Stimulated activated CD8-positive, alpha-beta memory T cell treated with anti-CD3 and anti-CD28 coated beads, Interleukin-4, amount 100 ng/mL, for 1 hour (primary cell): ENCODE measurements around the gene CTNNA1.

ENCODE experiments used
- DNase-seq, 2 donors: peaks; one replicate each; pipeline ENCODE4 v3.0.0-alpha.2; 2020; ENCODE audit warnings: low read depth in 2 of 2, low spot score in 1 of 2

Gene CTNNA1

DNA sequence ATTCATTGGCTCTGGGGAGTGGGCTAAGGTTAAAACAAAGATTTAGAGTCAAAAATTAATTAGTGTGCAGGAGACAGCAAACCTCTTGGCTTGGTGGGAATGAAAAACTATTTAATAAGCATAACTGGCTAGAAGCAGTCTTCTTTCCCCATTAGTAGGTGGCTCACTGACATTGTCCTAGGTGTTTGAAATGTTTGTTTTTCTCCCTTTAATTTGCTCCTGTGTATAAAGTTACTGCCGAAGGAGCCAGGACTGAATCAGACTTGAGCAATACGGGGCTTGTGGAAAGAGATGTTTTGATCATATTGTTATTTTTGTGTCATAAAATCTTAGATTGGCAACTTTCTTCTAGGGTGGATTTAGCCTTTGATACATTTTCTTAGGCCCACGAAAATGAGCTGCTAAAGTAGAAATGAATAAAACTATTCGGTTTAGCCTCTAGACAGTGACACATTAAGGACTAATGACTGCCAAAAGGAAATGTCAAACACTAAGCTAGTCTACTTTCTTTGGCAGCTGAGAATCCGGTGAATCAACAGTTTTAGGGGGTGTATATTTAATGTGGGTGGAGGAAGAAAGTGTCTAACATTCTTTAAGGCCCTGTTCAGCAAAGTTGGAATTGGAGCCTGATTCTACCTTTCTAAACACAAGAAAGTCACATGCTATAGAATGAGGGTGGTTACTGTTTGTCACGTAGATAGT is 91.7 kb downstream of the CTNNA1 start:
- no peak for DNase-seq

DNA sequence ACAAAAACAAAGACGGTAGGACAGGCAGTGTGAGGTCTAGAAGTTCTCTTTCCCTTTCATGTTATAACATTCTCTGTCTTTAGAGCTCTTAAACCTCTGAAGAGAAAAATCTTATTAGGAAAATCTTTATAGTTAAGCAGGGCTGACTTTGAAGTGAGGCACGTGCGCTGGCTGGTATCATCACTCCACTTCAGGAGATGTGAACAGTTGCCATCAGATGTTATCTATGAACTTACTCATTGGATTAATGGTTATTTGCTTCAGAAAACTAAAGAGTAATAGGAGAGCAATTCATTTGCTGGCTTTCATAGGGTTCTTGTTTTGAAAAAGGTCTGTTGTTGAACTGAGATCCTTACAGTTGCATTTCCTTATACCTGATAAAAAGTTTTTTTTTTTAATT is 96.2 kb downstream of the CTNNA1 start:
- no peak for DNase-seq

- no peak for DNase-seq
Measured at GRCh38 chr5:138849882-138850281, 96.7 kb downstream of the CTNNA1 start.

GRCh38 chr5:138850865-138851435 is 97.7 kb downstream of the CTNNA1 start:
- no peak for DNase-seq

DNA sequence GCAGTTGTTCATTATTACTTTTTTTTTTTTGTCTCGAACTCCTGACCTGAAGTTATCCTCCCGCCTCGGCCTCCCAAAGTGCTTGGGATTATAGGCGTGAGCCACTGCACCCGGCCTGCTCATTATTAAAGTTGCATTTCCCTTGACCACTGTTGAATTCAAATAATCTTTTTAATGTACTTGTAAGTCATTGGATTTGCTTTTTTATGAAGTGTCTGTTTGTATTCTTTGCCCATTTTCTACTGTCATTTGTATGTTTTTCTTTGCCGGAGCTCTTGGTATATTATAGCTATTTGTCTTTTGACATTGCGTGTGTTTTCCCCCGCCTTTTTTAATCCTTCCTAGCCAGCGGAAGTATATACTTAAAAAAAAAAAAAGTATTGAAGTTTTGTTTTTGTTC is 99.9 kb downstream of the CTNNA1 start:
- no peak for DNase-seq

- DNase-seq, result no peak
Measured at GRCh38 chr5:138867011-138867410, 113.8 kb downstream of the CTNNA1 start.

- no peak for DNase-seq
Measured at GRCh38 chr5:138869038-138869437, 115.8 kb downstream of the CTNNA1 start.

DNA sequence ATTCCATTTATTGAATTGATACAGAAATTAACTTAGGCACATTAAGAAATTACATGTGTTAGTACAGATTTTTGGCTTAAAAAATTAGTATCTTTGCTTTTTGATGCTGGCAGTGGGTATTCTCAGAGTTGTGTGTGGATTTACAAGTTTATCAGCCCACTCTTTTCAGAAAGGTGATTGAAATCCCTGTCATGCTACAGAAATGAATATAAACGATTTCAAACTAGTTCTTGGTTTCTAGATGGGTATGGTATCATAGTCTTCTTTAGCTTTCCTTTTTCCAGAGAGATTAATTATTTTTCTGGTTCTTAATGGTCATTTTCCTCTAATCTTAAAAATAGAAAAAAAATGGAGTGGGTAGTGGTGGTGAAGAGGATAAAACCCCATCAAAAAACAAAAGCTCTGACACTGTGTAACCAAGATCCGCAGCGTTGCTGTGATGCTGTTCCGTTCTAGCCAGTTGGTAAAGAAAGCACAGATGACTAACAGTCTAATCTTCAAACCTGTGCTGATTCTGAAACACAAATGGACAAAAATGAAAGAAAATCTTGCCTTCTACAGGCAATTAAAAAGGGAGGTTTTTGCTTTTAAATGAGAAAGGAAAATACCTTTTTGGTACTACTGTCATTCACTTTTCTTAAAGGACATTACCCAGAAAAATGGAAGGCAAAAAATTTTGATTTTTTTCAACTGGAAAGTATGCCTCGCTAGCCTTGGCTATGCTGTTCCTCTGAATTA is 116.7 kb downstream of the CTNNA1 start:
- DNase-seq, result no peak

- DNase-seq, result no peak
Measured at GRCh38 chr5:138870611-138871010, 117.4 kb downstream of the CTNNA1 start.

- no peak for DNase-seq
Measured at GRCh38 chr5:138872841-138873465, 119.7 kb downstream of the CTNNA1 start.

DNA sequence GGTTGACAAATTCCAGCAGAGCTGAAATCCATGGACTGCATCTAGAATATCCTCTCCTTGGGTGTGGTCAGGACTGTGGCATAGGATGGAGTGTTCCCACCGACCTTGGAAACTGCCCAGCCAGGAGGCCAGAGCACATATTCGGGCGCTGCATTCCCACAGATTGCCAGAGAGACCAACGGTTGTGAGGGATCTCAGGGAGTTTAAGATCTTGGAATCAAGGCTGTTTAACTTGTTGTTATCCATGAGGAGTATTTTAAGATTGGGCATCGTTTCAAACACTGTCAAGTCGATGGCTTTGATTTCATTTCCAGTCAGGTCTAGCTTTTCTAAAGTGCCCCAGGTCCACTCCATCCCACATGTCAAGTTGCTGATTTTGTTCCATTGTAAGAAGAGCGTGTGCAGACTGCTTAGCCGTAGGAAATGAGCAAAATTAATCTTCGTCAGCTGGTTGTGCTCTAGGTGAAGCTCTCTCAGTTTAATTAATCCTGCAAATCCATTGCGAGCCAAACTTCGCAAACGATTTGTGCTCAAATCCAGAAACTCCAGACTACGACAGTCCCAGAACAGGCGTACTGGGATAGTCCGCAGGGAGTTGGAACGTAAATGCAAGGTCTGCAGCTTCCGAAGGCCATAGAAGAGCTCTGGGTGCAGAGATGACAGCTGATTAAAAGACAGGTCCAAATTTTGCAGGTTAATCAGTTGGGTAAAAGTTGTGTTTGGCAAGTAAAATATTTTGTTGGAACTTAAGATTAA is 120.4 kb downstream of the CTNNA1 start:
- DNase-seq, result no peak

- DNase-seq, result no peak
Measured at GRCh38 chr5:138874241-138874640, 121.0 kb downstream of the CTNNA1 start.

DNA sequence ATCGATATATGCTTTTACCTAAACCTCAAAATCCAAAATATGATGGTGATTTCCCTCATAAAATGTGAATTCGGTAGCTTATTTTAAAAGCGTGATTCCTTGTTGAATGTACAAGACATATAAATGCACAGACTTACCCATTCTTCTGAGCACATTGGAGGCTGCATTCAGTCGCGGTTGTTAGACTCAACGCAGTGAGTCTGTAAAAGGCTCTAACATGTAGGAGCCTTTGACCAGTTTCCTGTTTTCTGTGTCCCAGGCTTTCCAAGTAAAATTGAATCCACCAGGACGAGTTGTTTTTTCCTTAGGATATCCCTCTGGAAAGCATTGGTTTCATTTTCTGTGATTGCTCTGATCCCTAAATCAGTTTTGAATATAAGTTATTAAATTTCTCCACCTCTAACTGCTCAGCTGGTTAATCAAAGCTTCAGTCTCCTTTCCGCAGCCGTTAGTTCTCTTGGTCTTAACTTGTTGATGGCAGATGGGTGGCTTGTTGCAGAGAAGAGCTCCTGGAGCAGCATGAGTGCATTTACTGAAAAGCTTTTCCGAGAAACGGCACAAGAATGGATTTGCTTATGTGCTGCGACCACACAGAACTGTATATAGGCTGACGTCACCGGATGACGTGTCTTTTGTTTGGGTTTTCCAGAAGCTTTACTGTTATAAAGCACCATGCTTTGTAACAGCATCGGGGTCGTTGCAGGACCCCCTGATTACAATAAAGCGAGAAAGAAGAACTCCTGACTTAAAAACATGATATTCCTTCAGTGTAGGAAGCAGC is 121.7 kb downstream of the CTNNA1 start, which contains the start of gene LRRTM2:
TSS of gene LRRTM2 (minus strand) at position 565 of the 781 bp plus-strand sequence. CDS start at position 141, 424 bp downstream.
- DNase-seq, result no peak

- no peak for DNase-seq
Measured at GRCh38 chr5:138875552-138875875, 122.3 kb downstream of the CTNNA1 start.

GRCh38 chr5:138875946-138876345 is 122.7 kb downstream of the CTNNA1 start:
- no peak for DNase-seq

DNA sequence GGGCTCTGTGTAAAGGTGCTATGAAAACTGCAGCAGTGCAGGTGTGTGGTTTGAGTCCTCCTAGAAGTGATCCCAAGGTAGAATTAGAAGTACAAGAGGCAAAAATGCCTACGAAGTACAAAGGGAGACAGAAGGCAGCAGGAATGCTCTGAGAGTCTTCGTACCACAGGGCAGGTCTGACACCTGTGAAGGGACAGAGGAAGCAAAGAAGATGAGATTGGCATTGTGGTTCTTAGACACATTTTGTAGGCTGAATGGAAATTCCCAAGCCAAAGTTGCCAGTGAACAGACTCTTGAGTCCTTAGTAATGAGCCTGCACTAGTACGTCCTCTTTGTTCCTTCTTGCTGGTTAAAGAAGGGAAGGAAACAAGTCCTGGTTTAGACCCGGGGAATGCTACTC is 123.6 kb downstream of the CTNNA1 start:
- DNase-seq, result no peak

GRCh38 chr5:138878437-138879235 is 125.4 kb downstream of the CTNNA1 start:
- no peak for DNase-seq

GRCh38 chr5:138883211-138883610 is 130.0 kb downstream of the CTNNA1 start:
- DNase-seq, result no peak

GRCh38 chr5:138884094-138884493 is 130.9 kb downstream of the CTNNA1 start:
- DNase-seq, result no peak

- no peak for DNase-seq
Measured at GRCh38 chr5:138884554-138884953, 131.3 kb downstream of the CTNNA1 start.
